ENCODE results near the gene NEK11.

DNA sequence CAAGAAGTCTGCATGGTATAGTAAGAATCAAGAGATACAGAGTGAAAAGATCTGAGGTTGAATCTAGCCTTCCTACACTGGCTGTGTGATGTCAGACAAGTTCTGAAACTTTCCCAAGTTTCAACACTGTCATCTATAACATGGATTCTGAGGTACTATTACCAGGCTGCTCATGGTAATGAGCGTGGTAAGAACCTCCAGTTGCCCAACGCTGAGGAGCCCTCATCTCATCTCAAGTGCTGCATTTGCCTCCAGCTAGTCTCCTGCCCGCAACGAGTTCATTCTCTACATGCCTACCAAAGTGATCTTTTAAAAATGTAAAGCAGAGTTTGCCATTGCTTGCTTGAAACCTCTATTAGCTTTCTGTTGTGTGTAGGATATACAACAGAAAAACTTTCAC, 168.1 kb downstream of the NEK11 start:
- TF ChIP-seq CTCF (conservative IDR thresholded peaks at IDR 0.05; ENCODE audit: low read depth, low read length) (no peak), EZH2 (IDR thresholded peaks at IDR 0.05; ENCODE audit: borderline replicate concordance, low read depth, low read length, poor library complexity, severe bottlenecking) (no peak)

All from A673 (cell line).